IMR-90 (cell line): ENCODE measurements around the gene MYH9. TPM values are rescaled to one million over a fixed set of nuclear protein-coding genes. Genes with fewer than 3 reads are reported as not detected.

Experiments
- ATAC-seq: fragments of 200-7000 bp; cut with Tn5 transposase; 2 replicates; pipeline ENCODE4 v1.9.1; 2020; ENCODE audit warnings: low read depth, mild to moderate bottlenecking, moderate library complexity
- BruUV-seq: library from RNA; stranded (reverse); fragments of 400-500 nt; replicated peaks from 2 replicates; lab custom pipeline; 2021; lab: Mats Ljungman, UMichigan
- CTCF ChIA-PET: fragments of 300-600 bp; formaldehyde crosslinking; extraction: SDS; loops from one replicate; lab custom pipeline; 2021; ENCODE audit warnings: antibody characterized with exemption; lab: Yijun Ruan, JAX
- POLR2A ChIA-PET: fragments of 300-600 bp; sonication (Branson Sonifier 250); formaldehyde crosslinking; loops from one replicate; lab custom pipeline; 2022; ENCODE audit warnings: antibody characterized with exemption; ENCODE audit not compliant: unreplicated experiment; lab: Charles Lee
- DNase-seq: peaks from one replicate; pipeline ENCODE4 v3.0.0; 2013
- H2AFZ ChIP-seq: replicated peaks from 2 replicates; pipeline ENCODE3; 2013; ENCODE audit warnings: low read length, mild to moderate bottlenecking; ENCODE audit not compliant: poor library complexity
- H2AK5ac ChIP-seq: 2 replicates; pipeline ENCODE4 v1.6.1; 2013; ENCODE audit warnings: low read depth, low read length, inconsistent platforms
- H2AK9ac ChIP-seq: replicated peaks from 2 replicates; pipeline ENCODE3; 2013; ENCODE audit warnings: mild to moderate bottlenecking, low read depth, low read length, moderate library complexity; ENCODE audit not compliant: poor library complexity
- H2BK120ac ChIP-seq: 2 replicates; pipeline ENCODE4 v1.6.1; 2013; ENCODE audit warnings: low read depth, low read length, inconsistent platforms
- H2BK15ac ChIP-seq: 3 replicates; pipeline ENCODE4 v1.6.1; 2013; ENCODE audit warnings: low read depth, low read length, inconsistent platforms
- H2BK20ac ChIP-seq: 2 replicates; pipeline ENCODE4 v1.6.1; 2013; ENCODE audit warnings: low read depth, mild to moderate bottlenecking, inconsistent platforms, low read length, moderate library complexity
- H2BK5ac ChIP-seq: 2 replicates; pipeline ENCODE4 v1.6.1; 2013; ENCODE audit warnings: mild to moderate bottlenecking, low read depth, low read length, inconsistent platforms; ENCODE audit not compliant: poor library complexity, severe bottlenecking
- H3K14ac ChIP-seq: replicated peaks from 2 replicates; pipeline ENCODE4 v1.6.1; 2013; ENCODE audit warnings: low read depth, low read length, inconsistent platforms
- H3K18ac ChIP-seq: 2 replicates; pipeline ENCODE4 v1.6.1; 2013; ENCODE audit warnings: low read depth, low read length, control low read depth
- H3K23ac ChIP-seq: 2 replicates; pipeline ENCODE4 v1.6.1; 2013; ENCODE audit warnings: low read depth, low read length, inconsistent platforms
- H3K27ac ChIP-seq: 2 replicates; pipeline ENCODE4 v1.5.1; 2013; ENCODE audit warnings: mild to moderate bottlenecking, control low read depth, low read length; ENCODE audit not compliant: insufficient read depth
- H3K27me3 ChIP-seq: 2 replicates; pipeline ENCODE4 v1.6.1; 2013; ENCODE audit warnings: low read length; ENCODE audit not compliant: control insufficient read depth, insufficient read depth
- H3K36me3 ChIP-seq: 2 replicates; pipeline ENCODE4 v1.6.1; 2013; ENCODE audit warnings: low read length, mixed read lengths; ENCODE audit not compliant: control insufficient read depth, insufficient read depth
- H3K4ac ChIP-seq: 2 replicates; pipeline ENCODE4 v1.6.1; 2013; ENCODE audit warnings: low read depth, low read length, inconsistent platforms
- H3K4me1 ChIP-seq: 2 replicates; pipeline ENCODE4 v1.6.1; 2013; ENCODE audit warnings: low read length, mixed read lengths; ENCODE audit not compliant: control insufficient read depth, insufficient read depth
- H3K4me2 ChIP-seq: 2 replicates; pipeline ENCODE4 v1.6.1; 2013; ENCODE audit warnings: low read depth, mild to moderate bottlenecking, control low read depth, low read length, moderate library complexity
- H3K4me3 ChIP-seq: 2 replicates; pipeline ENCODE4 v1.5.1; 2013; ENCODE audit warnings: low read depth, mild to moderate bottlenecking, control low read depth, low read length, moderate library complexity; ENCODE audit not compliant: insufficient read depth
- H3K56ac ChIP-seq: 2 replicates; pipeline ENCODE4 v1.6.1; 2013; ENCODE audit warnings: low read length, inconsistent platforms; ENCODE audit not compliant: insufficient read depth; ENCODE audit errors: extremely low read depth
- H3K79me1 ChIP-seq, 2 experiments: 2 replicates each; pipeline ENCODE4 v1.6.1; 2013; ENCODE audit warnings: low read length in 2 of 2, inconsistent platforms in 1 of 2, low read depth in 1 of 2
- H3K9ac ChIP-seq: 2 replicates; pipeline ENCODE4 v1.6.1; 2013; ENCODE audit warnings: low read depth, low read length, control low read depth
- H3K9me1 ChIP-seq: 2 replicates; pipeline ENCODE4 v1.6.1; 2013; ENCODE audit warnings: low read length, inconsistent platforms; ENCODE audit not compliant: insufficient read depth
- H3K9me3 ChIP-seq: 2 replicates; pipeline ENCODE4 v1.6.1; 2013; ENCODE audit warnings: low read length; ENCODE audit not compliant: control insufficient read depth, insufficient read depth
- H4K20me1 ChIP-seq: 2 replicates; pipeline ENCODE4 v1.6.1; 2013; ENCODE audit warnings: low read length, inconsistent platforms; ENCODE audit not compliant: insufficient read depth
- H4K5ac ChIP-seq: 2 replicates; pipeline ENCODE4 v1.6.1; 2013; ENCODE audit warnings: mild to moderate bottlenecking, low read depth, low read length, control low read depth
- H4K8ac ChIP-seq, 2 experiments: 2 replicates each; pipeline ENCODE4 v1.6.1; 2013; ENCODE audit warnings: low read depth in 2 of 2, low read length in 2 of 2, control low read depth in 1 of 2, inconsistent platforms in 1 of 2
- H4K91ac ChIP-seq: 2 replicates; pipeline ENCODE4 v1.6.1; 2013; ENCODE audit warnings: low read depth, low read length, inconsistent platforms; ENCODE audit not compliant: insufficient read depth
- CEBPB ChIP-seq: IDR thresholded peaks from 2 replicates; pipeline ENCODE4 v1.6.1; 2012; ENCODE audit warnings: low read depth, low read length, improper control_type of control experiment
- CTCF ChIP-seq: conservative IDR thresholded peaks from 2 replicates; pipeline ENCODE4 v1.5.1; 2012; ENCODE audit warnings: mild to moderate bottlenecking, low read depth, low read length, improper control_type of control experiment
- ELK1 ChIP-seq: fragments of 150-350 bp; IDR thresholded peaks from 2 replicates; pipeline ENCODE4 v1.6.1; 2016; ENCODE audit warnings: low read depth, mild to moderate bottlenecking, low read length, moderate library complexity, borderline replicate concordance
- MAFK ChIP-seq: IDR thresholded peaks from 2 replicates; pipeline ENCODE4 v1.6.1; 2012; ENCODE audit warnings: low read depth, low read length, improper control_type of control experiment
- MAZ ChIP-seq: IDR thresholded peaks from 2 replicates; pipeline ENCODE4 v1.6.1; 2012; ENCODE audit warnings: low read depth, mild to moderate bottlenecking, low read length, improper control_type of control experiment, moderate library complexity, borderline replicate concordance
- NFE2L2 ChIP-seq: fragments of 150-350 bp; IDR thresholded peaks from 2 replicates; pipeline ENCODE4 v1.6.1; 2016; ENCODE audit warnings: low read depth, mild to moderate bottlenecking, low read length
- POLR2A ChIP-seq: IDR thresholded peaks from 2 replicates; pipeline ENCODE4 v1.6.1; 2012; ENCODE audit warnings: mild to moderate bottlenecking, low read depth, low read length
- SMC3 ChIP-seq: fragments of 150-350 bp; IDR thresholded peaks from 2 replicates; pipeline ENCODE4 v1.6.1; 2016; ENCODE audit warnings: low read depth, mild to moderate bottlenecking, antibody characterized with exemption, low read length, moderate library complexity
- WGBS, 2 experiments: methylation state at CpG; one replicate each; pipeline versions ENCODE4 v1.1.5 to v1.1.7; 2013; ENCODE audit warnings: missing lambda C conversion rate in 2 of 2; ENCODE audit not compliant: insufficient read length in 1 of 2; ENCODE audit errors: extremely low coverage in 2 of 2; 5-methylcytosine and 5-hydroxymethylcytosine counted together
- dilution Hi-C: fragments of 300-500 bp; cut with HindIII; formaldehyde crosslinking; loops from one replicate; pipeline ENCODE4 v1.14.3; 2018; ENCODE audit warnings: low sequenced_read_pairs; ENCODE audit not compliant: unreplicated experiment
- in situ Hi-C: fragments of 300-500 bp; cut with MboI; formaldehyde crosslinking; loops from 3 replicates; pipeline ENCODE4 v1.14.3; 2019; ENCODE audit warnings: low sequenced_read_pairs, inconsistent platforms, mixed read lengths
- intact Hi-C: fragments of 100-400 bp; cut with micrococcal nuclease; formaldehyde crosslinking; loops from 2 replicates; pipeline ENCODE4 v1.10.0; 2022
- polyA plus RNA-seq, 3 experiments: library from polyadenylated mRNA; depleted of rRNA; stranded (reverse); fragments of >200 nt; gene quantifications; 2 replicates each; pipeline ENCODE4 v1.2.3, GENCODE V29; 2012; ENCODE audit warnings: low replicate concordance in 1 of 3
- total RNA-seq: library from RNA; depleted of rRNA; stranded (reverse); fragments of >200 nt; gene quantifications from 2 replicates; pipeline ENCODE4 v1.2.3, GENCODE V29; 2012

Gene MYH9
- total and polyA plus RNA-seq, 2 of the 4 experiments (the other 2 are of a cell fraction), result 475 to 554 TPM

- no peak overlapping the region for H3K18ac ChIP-seq
- in situ Hi-C loops, result no loop called here
- H3K4me2 ChIP-seq, result no peak overlapping the region
- no peak overlapping the region for H3K4ac ChIP-seq
- H3K4me1 ChIP-seq, result no peaks in the 10 kb centered on the region
- dilution Hi-C loops, result no loop called here
- peaks cover 88% of the 10 kb centered on the region for H4K20me1 ChIP-seq
- H3K23ac ChIP-seq, result no peak overlapping the region
- ChIA-PET POLR2A (interaction anchor here (0.6 kb wide), 1 partner anchor 185 kb away, joined by 3 read pairs; no protein-coding TSS in a partner anchor), CTCF (no interaction called here)
- no peak overlapping the region for H2AK5ac ChIP-seq
- no peak overlapping the region for H4K5ac ChIP-seq
- H2BK20ac ChIP-seq, result no peak overlapping the region
- H3K9me3 ChIP-seq, result no peaks in the 10 kb centered on the region
- H3K9me1 ChIP-seq, result no peaks in the 10 kb centered on the region
- ATAC-seq, result no peak
- no peak overlapping the region for H2BK5ac ChIP-seq
- no peak overlapping the region for H2AFZ ChIP-seq
- H3K27me3 ChIP-seq, result no peaks in the 10 kb centered on the region
- TF ChIP-seq POLR2A, result no peak
- no peak for TF ChIP-seq SMC3
- TF ChIP-seq NFE2L2, result no peak
- TF ChIP-seq MAFK, result no peak
- TF ChIP-seq ELK1, result no peak
- TF ChIP-seq MAZ, result no peak
- no peak for TF ChIP-seq CTCF
- no peak for TF ChIP-seq CEBPB
- 97% methylated on average over 6 of the region's 21 CpGs; no CpG with 5 or more reads in 1 of the 2 experiments for WGBS, 2 experiments
- no peak overlapping the region for H4K91ac ChIP-seq
- no peak overlapping the region for H3K27ac ChIP-seq
- no peak overlapping the region for H3K14ac ChIP-seq
- no TSS peak for BruUV-seq
- peaks cover 88% of the 10 kb centered on the region for H3K36me3 ChIP-seq
- H3K79me1 ChIP-seq, result peaks cover 41 to 73% of the 10 kb centered on the region in 2 experiments
- no peak overlapping the region for H3K4me3 ChIP-seq
- H2BK15ac ChIP-seq, result no peak overlapping the region
- intact Hi-C loops, result no loop called here
- DNase-seq, result no peak
- H2AK9ac ChIP-seq, result no peak overlapping the region
- H2BK120ac ChIP-seq, result no peak overlapping the region
- no peak overlapping the region for H3K9ac ChIP-seq
- no peak overlapping the region for H3K56ac ChIP-seq
- H4K8ac ChIP-seq, result no peak overlapping the region
Measured at GRCh38 chr22:36285545-36285944, 102.2 kb downstream of the MYH9 start.
